ENCODE measurements around the gene TMEM154. TPM values are rescaled to one million over a fixed set of nuclear protein-coding genes. Genes with fewer than 3 reads are reported as not detected.

The TMEM154 gene
- total RNA-seq, 1 donor from 2014 or later = 1.4 TPM

GRCh38 chr4:152644130-152644529 is 35.7 kb downstream of the TMEM154 start:
- TF ChIP-seq CTCF (IDR thresholded peaks at IDR 0.05; ENCODE audit: borderline replicate concordance) = no peak
- Histone ChIP-seq H3K4me3 (no peak overlapping the region), H3K36me3 (no peaks in the 10 kb centered on the region), H3K4me1 (peaks cover 18% of the 10 kb centered on the region), H3K27me3 (ENCODE audit: low read depth) (no peaks in the 10 kb centered on the region), H3K27ac (replicated peaks) (no peak overlapping the region), H3K9me3 (replicated peaks) (no peaks in the 10 kb centered on the region)
- intact Hi-C loops (cut with micrococcal nuclease) = loop anchor here (5.0 to 10.0 kb wide), 2 partner anchors 91 to 142 kb away; no protein-coding TSS in a partner anchor
- no peak for DNase-seq

- no peaks in the 10 kb centered on the region for H3K36me3 ChIP-seq
- H3K9me3 ChIP-seq (replicated peaks) = no peaks in the 10 kb centered on the region
- H3K27ac ChIP-seq (replicated peaks) = no peak overlapping the region
- no peak overlapping the region for H3K4me3 ChIP-seq
- H3K27me3 ChIP-seq (ENCODE audit: low read depth) = no peaks in the 10 kb centered on the region
- peaks cover 18% of the 10 kb centered on the region for H3K4me1 ChIP-seq
- DNase-seq = peak; percentile 18
- intact Hi-C loops (cut with micrococcal nuclease) = loop anchor here (5.0 to 10.0 kb wide), 2 partner anchors 91 to 141 kb away; no protein-coding TSS in a partner anchor
- no peak for TF ChIP-seq CTCF (IDR thresholded peaks at IDR 0.05; ENCODE audit: borderline replicate concordance)
Observed at GRCh38 chr4:152643153-152644035, 36.4 kb downstream of the TMEM154 start.

- Histone ChIP-seq H3K9me3 (replicated peaks) (no peaks in the 10 kb centered on the region), H3K36me3 (no peaks in the 10 kb centered on the region), H3K4me3 (no peak overlapping the region), H3K27ac (replicated peaks) (no peak overlapping the region), H3K4me1 (peaks cover 15% of the 10 kb centered on the region), H3K27me3 (ENCODE audit: low read depth) (no peaks in the 10 kb centered on the region)
- DNase-seq = no peak
- intact Hi-C loops (cut with micrococcal nuclease) = loop anchor here (5.0 to 10.0 kb wide), 2 partner anchors 95 to 138 kb away; no protein-coding TSS in a partner anchor
- TF ChIP-seq CTCF (IDR thresholded peaks at IDR 0.05; ENCODE audit: borderline replicate concordance) = peak; percentile 63
Observed at GRCh38 chr4:152640058-152640921, 39.5 kb downstream of the TMEM154 start.

GRCh38 chr4:152635851-152636250 is 43.9 kb downstream of the TMEM154 start:
- Histone ChIP-seq H3K27me3 (ENCODE audit: low read depth) (no peaks in the 10 kb centered on the region), H3K4me1 (no peaks in the 10 kb centered on the region), H3K9me3 (replicated peaks) (no peaks in the 10 kb centered on the region), H3K4me3 (no peak overlapping the region), H3K36me3 (no peaks in the 10 kb centered on the region), H3K27ac (replicated peaks) (no peak overlapping the region)
- intact Hi-C loops (cut with micrococcal nuclease) = no loop called here
- DNase-seq = no peak
- no peak for TF ChIP-seq CTCF (IDR thresholded peaks at IDR 0.05; ENCODE audit: borderline replicate concordance)

- Histone ChIP-seq H3K4me1 (no peaks in the 10 kb centered on the region), H3K27ac (replicated peaks) (no peak overlapping the region), H3K9me3 (replicated peaks) (no peaks in the 10 kb centered on the region), H3K27me3 (ENCODE audit: low read depth) (no peaks in the 10 kb centered on the region), H3K4me3 (no peak overlapping the region), H3K36me3 (no peaks in the 10 kb centered on the region)
- no peak for TF ChIP-seq CTCF (IDR thresholded peaks at IDR 0.05; ENCODE audit: borderline replicate concordance)
- intact Hi-C loops (cut with micrococcal nuclease) = no loop called here
- no peak for DNase-seq
Observed at GRCh38 chr4:152634110-152634760, 45.6 kb downstream of the TMEM154 start.

Data from left ventricle myocardium inferior (tissue), 1 donor.